Rectal smooth muscle tissue (tissue), 1 donor: ENCODE results near the gene SYPL2.

ENCODE experiments used
- H3K27ac ChIP-seq: one replicate; pipeline ENCODE4 v1.7.0; 2013; ENCODE audit warnings: low read depth, low read length, inconsistent platforms
- H3K27me3 ChIP-seq: one replicate; pipeline ENCODE4 v1.7.0; 2013; ENCODE audit warnings: low read length; ENCODE audit not compliant: control insufficient read depth, insufficient read depth
- H3K36me3 ChIP-seq: one replicate; pipeline ENCODE4 v1.7.0; 2013; ENCODE audit warnings: low read length; ENCODE audit not compliant: control insufficient read depth, insufficient read depth
- H3K4me1 ChIP-seq: one replicate; pipeline ENCODE4 v1.7.0; 2013; ENCODE audit warnings: low read length; ENCODE audit not compliant: control insufficient read depth, insufficient read depth
- H3K4me3 ChIP-seq: one replicate; pipeline ENCODE4 v1.7.0; 2013; ENCODE audit warnings: low read length
- H3K9ac ChIP-seq: one replicate; pipeline ENCODE4 v1.7.0; 2013; ENCODE audit warnings: low read length

Gene SYPL2

GRCh38 chr1:109499081-109499480, 32.7 kb downstream of the SYPL2 start:
- H3K27ac ChIP-seq = no peak overlapping the region
- no peak overlapping the region for H3K4me3 ChIP-seq
- H3K9ac ChIP-seq = no peak overlapping the region
- no peaks in the 10 kb centered on the region for H3K27me3 ChIP-seq
- H3K36me3 ChIP-seq = peaks cover 13% of the 10 kb centered on the region
- peaks cover 21% of the 10 kb centered on the region for H3K4me1 ChIP-seq

GRCh38 chr1:109499661-109500536, 33.6 kb downstream of the SYPL2 start:
- Histone ChIP-seq H3K36me3 (peaks cover 13% of the 10 kb centered on the region), H3K27me3 (no peaks in the 10 kb centered on the region), H3K4me3 (no peak overlapping the region), H3K9ac (no peak overlapping the region), H3K4me1 (peaks cover 19% of the 10 kb centered on the region), H3K27ac (peak overlapping the region; percentile 41)

GRCh38 chr1:109500941-109501381, 34.6 kb downstream of the SYPL2 start:
- Histone ChIP-seq H3K4me1 (peaks cover 18% of the 10 kb centered on the region), H3K9ac (no peak overlapping the region)

GRCh38 chr1:109501644-109502363, 35.5 kb downstream of the SYPL2 start:
- Histone ChIP-seq H3K4me1 (peaks cover 18% of the 10 kb centered on the region), H3K36me3 (peaks cover 4% of the 10 kb centered on the region), H3K4me3 (no peak overlapping the region), H3K27me3 (no peaks in the 10 kb centered on the region), H3K9ac (no peak overlapping the region), H3K27ac (no peak overlapping the region)

More at GRCh38 chr1:109500941-109501381, 34.6 kb downstream of the SYPL2 start:
- H3K4me3 ChIP-seq = no peak overlapping the region
- H3K27me3 ChIP-seq = no peaks in the 10 kb centered on the region
- peaks cover 10% of the 10 kb centered on the region for H3K36me3 ChIP-seq
- H3K27ac ChIP-seq = peak overlapping the region; percentile 41

- Histone ChIP-seq H3K4me3 (no peak overlapping the region), H3K27ac (no peak overlapping the region), H3K36me3 (peaks cover 3% of the 10 kb centered on the region), H3K4me1 (peaks cover 18% of the 10 kb centered on the region), H3K9ac (no peak overlapping the region), H3K27me3 (no peaks in the 10 kb centered on the region)
These were observed 36.1 kb downstream of the SYPL2 start for GRCh38 chr1:109502364-109502851.

GRCh38 chr1:109503935-109504334, 37.6 kb downstream of the SYPL2 start:
- Histone ChIP-seq H3K27me3 (no peaks in the 10 kb centered on the region), H3K36me3 (peaks cover 3% of the 10 kb centered on the region), H3K4me1 (peaks cover 18% of the 10 kb centered on the region), H3K4me3 (no peak overlapping the region), H3K9ac (no peak overlapping the region), H3K27ac (no peak overlapping the region)

DNA sequence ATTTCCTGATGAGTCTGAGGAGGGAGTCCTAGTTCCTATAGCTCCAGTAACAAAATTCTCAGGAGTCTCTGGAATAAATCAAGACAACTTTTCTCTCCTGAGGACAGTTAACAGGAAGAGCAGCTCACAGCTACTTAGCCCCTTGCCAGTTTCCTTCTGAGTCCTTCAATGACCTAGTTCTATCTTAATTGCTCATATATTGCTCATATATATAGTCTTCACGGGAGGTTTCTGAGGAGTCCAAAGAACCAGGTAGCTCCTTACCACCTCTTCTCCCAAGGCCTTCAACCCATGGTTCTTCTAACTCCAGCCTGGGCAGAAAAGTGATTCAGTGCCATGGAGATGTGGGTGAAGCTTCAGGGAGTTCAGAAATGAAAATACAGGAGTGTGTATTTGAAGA, 38.6 kb downstream of the SYPL2 start:
- Histone ChIP-seq H3K4me1 (peaks cover 15% of the 10 kb centered on the region), H3K27me3 (no peaks in the 10 kb centered on the region), H3K36me3 (peaks cover 3% of the 10 kb centered on the region), H3K4me3 (no peak overlapping the region), H3K27ac (no peak overlapping the region), H3K9ac (no peak overlapping the region)

DNA sequence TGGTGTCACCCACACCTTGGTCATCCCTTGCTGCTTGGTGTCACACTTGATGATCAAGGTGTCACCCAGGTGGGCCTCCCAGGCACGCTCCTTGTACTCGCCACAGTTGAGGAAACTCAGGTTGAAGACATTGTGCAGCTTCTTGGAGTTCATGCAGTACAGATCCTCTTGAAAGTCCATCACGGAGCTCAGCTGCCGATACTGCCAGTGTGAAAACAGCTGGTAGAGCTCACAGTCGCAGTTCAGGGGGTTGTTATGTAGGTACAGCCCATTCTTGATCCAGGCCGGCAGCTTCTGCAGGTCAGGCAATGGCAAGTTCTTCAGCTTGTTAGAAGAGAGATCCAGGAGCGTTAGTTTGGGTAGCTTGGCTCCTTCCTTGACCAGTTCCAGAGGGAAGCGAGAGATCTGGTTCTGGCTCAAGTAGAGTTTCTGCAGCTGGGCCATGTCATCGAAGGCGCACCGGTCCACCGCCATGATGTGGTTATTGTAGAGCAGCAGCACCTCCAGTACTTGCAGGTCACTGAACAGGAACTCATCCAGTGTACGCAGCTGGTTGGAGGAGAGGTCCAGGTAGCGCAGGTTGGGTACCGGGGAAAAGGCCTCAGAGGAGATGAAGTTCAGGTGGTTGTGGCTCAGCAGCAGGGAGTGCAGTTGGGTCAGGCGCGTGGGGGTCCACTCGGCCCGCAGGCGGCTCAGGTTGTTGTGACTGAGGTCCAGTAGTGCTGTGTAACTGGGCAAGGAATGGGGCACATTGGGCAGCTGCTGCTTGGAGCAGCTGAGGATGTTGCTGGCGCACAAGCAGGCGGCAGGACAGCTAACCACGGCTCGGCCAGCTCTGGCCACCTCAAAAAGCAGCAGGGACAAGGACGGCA, 41.9 kb downstream of the SYPL2 start:
- Histone ChIP-seq H3K4me1 (peaks cover 5% of the 10 kb centered on the region), H3K27ac (no peak overlapping the region), H3K9ac (no peak overlapping the region), H3K4me3 (peak overlapping the region; percentile 68), H3K36me3 (no peaks in the 10 kb centered on the region), H3K27me3 (no peaks in the 10 kb centered on the region)

- Histone ChIP-seq H3K27me3 (no peaks in the 10 kb centered on the region), H3K27ac (no peak overlapping the region), H3K9ac (peak overlapping the region; percentile 46), H3K36me3 (no peaks in the 10 kb centered on the region), H3K4me3 (peak overlapping the region; percentile 68), H3K4me1 (peaks cover 5% of the 10 kb centered on the region)
These were observed 42.5 kb downstream of the SYPL2 start for GRCh38 chr1:109508873-109509175.

DNA sequence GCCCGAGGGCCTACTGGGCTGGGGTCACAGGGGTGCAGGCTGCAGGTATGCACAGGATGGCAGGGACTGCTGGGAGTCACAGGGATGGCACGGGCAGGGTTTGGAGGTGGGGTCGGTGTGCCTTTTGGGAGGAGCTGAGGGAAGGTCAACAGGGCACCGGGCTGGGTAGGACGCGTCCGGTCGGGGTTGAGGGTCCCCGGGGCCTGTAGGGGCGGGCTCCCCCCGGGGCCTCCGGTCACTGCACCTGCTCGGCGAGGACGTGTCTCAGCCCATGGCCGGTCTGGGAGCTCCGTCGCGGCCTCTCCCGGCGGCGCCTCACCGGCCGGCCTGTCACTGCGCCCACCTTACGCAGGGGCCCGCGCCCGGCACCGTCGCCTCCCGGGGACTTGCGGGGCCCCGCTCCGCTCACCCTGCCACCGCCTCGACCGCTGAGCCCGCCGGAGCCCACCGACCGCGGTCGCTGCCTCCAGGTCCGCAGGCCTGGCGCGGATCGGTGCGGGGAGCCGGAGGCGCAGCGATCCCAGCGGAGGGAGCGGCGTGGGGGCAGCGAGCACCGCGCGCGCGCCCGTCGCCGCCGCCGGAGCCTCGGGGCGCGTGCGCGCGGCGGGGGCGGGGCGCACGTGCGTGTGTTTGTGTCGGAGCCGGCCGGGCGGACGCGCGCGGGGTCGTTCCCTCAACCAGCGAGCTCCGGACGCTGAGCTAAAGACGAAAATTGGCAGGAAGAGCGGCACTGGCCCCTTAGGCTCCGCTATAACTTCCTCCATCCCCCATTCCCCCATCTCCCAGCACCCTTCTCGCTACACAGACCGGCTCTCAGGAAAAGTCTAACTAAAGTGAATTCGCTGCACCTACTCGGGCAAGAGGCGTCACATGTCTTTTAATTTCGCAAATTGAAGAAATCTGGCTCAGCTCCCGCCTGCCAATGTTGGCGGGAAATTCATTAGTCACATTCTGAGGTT, 43.1 kb downstream of the SYPL2 start, which contains the start of gene AMIGO1:
TSS of gene AMIGO1 (minus strand) at position 552 of the 959 bp plus-strand sequence. CDS start 815 bp downstream, outside the sequence.
- Histone ChIP-seq H3K27me3 (no peaks in the 10 kb centered on the region), H3K36me3 (no peaks in the 10 kb centered on the region), H3K4me1 (peaks cover 5% of the 10 kb centered on the region), H3K9ac (peak within 1 kb of the TSS; percentile 46), H3K4me3 (peak within 1 kb of the TSS; percentile 68), H3K27ac (no peak within 1 kb of the TSS)

DNA sequence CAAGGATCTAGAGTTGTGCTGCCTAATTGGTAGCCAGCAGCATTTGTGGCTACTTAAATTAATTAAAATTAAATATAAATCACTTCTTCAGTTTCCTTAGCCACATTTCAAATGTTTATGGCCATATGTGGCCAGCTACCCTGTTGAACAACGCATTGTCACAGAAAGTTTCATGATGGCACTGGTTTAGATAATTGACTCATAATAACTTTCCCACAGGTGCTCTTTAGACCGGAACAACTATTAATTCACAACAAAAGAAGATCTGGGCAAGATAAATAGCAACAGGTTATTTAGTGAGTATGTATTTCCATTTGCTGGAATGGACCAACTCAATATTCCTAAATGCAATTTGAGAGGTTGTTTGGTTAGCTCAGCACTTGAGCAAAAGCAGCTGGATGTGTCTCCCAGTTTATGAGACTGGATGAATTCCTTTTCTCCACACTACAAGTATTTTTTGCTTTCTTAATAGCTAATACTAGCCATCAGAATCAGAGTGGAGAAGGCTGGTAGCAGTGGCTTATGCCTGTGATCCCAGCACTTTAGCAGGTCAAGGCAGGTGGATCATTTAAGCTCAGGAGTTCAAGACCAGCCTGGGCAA, 46.9 kb downstream of the SYPL2 start:
- Histone ChIP-seq H3K4me3 (no peak overlapping the region), H3K36me3 (no peaks in the 10 kb centered on the region), H3K27ac (no peak overlapping the region), H3K9ac (no peak overlapping the region), H3K4me1 (peaks cover 5% of the 10 kb centered on the region), H3K27me3 (no peaks in the 10 kb centered on the region)
